GM18870 (cell line): ENCODE results near the gene HERC3.
A peak's percentile ranks its signal among the peaks of the same experiment; 100 is the strongest.
"Not testable (repeated sequence)": the region's sequence is repeated elsewhere in the genome, so short reads cannot be mapped to it uniquely, and the experiment has no call there.

Experiments used
- ATAC-seq: cut with Tn5 transposase; IDR thresholded peaks from one replicate; pipeline ENCODE4 v1.9.1; 2021; ENCODE audit warnings: moderate library complexity; ENCODE audit not compliant: unreplicated experiment

Gene HERC3

DNA sequence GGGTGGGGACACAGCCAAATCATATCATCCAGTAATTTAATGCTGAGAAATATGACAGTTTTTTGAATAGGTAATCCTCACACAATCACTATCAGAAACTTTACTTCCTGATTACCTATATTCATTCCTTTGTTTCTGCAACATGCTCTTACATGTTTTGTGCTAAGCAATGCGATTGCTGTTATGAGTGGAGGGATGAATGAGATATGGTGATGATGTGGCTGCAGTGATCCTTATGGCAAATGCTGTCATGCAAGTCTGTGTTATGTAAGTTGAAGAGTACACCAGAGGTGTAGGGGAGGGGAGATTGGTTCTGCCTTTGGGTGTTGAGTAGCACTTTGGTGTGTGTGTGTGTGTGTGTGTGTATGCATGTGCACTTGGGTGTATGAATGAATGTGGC is 14.6 kb downstream of the HERC3 start:
- no peak for ATAC-seq

DNA sequence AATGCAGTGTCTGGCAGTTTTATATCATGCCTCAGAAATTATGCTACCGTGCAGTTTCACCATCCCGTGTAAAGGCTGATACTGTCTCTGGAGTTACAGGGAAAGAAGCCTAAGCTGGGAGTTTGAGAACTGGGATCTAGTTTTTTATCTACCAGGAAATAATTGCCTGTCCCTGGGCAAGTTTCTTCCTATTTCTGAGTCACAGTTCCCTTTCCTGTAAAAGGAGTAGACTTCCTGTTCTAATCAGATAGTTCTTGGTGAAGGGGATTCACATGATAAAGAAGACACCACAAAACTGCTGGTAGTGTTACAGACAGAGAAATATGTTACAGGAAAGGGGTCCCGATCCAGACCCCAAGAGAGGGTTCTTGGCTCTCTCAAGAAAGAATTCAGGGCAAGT is 17.1 kb downstream of the HERC3 start:
- no peak for ATAC-seq

DNA sequence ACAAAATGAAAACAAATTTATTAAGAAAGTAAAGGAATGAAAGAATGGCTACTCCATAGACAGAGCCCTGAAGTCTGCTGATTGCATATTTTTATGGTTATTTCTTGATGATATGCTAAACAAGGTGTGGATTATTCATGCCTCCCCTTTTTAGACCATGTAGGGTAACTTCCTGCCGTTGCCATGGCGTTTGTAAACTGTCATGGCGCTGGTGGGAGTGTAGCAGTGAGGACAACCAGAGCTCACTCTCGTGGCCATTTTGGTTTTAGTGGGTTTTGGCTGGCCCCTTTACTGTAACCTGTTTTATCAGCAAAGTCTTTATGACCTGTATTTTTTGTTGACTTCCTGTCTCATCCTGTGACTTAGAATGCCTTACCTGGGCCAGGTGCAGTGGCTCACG is 17.5 kb downstream of the HERC3 start:
- not testable (repeated sequence) for ATAC-seq

DNA sequence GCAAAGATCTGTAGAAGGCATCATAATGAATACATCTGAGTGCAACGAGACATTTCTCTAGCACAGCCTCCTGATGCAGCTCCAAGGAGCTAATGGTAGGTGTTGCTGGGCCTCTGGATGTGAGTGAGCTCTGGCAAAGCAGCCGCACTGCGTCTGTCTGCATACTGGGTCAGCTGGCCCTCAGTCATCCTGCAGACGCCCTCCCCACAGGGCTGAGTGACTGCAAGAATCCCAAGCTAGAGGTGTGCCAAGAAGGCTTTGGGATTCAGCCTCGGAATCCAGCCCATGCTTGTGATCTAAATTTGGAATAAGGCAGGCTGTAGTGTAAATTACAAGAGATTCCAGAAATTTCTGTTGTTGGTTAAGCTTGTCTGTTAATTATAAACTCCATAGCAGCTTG is 18.5 kb downstream of the HERC3 start:
- ATAC-seq: no peak

DNA sequence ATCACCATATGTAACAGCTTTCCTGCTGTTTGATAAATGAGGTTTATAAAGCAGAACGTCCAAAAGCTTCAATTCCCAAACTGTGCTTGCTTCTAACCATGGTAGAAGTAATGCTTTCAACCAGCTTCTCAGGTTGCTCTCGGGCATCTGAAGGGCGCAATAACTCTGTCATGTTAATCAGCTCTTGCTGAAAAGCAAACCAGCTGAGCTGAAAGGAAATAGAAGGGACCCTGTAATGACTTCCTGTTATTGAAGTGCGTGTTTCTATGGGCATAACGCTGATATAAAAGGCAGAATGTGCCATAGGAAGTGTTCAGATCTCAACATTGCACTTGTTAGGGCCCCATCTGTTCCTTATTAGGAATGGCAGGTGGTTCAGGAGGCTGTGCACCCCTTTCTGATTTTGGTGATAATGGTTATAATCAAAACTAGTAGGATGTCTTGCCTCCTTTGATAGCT is 21.2 kb downstream of the HERC3 start:
- peak; percentile 49 for ATAC-seq

DNA sequence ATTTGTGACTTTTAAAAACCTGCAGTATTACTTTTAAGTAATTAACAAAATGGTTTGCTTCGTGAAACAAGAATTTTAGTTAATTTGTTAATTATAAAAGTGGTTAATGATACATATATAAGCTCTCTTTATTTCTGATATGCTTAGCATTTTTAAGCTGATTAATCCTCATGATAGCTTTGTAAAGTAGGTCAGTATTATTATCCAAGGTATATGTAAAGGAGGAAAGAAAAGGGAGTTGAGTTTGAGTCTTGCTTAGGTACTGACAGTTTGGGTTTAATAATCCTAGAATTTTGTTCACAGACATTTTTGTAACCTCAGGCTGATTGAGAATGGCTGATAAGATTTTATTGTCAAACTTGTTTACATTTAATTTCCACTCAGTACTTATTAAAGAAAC is 21.8 kb downstream of the HERC3 start:
- no peak for ATAC-seq

DNA sequence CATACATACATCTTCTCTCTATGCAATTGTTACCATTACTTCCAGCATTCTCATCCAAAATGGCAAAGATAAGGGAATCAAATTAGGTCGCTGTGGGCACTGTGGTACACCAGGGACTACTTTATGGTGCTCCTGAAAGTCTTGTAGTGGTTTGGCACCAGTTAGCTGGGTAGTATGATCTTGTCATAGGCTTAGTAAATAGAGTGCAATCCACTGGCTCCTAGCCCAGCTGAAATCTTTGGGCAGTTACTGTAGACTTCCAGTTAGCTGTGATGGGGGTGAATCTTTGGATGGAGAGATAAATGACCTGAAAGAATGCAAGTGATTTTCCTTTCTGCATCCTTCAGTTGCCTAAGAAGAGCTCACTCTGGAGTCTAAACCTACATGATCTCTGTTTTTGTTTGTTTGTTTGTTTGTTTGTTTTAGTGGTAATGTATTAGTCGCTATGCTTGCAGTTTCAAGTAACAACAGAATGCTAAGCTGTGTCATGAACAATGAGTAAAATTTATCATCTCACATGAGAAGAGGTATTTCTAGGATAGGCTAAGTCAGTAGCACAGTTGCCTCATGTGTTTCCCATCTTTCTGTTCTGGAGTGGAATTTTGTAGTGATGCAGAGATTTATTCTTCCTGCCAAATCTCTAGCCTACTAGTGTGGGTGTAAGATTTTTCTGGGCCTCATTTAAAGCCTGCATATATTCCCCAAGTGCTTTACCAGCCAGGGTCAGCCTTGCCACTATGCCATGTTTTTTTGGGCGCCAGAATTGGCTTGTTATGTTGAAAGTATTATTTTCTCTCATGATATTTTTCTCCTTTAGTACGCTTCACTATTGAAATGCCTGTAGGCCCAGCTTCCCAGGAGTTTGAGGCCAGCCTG is 24.2 kb downstream of the HERC3 start:
- ATAC-seq: no peak

DNA sequence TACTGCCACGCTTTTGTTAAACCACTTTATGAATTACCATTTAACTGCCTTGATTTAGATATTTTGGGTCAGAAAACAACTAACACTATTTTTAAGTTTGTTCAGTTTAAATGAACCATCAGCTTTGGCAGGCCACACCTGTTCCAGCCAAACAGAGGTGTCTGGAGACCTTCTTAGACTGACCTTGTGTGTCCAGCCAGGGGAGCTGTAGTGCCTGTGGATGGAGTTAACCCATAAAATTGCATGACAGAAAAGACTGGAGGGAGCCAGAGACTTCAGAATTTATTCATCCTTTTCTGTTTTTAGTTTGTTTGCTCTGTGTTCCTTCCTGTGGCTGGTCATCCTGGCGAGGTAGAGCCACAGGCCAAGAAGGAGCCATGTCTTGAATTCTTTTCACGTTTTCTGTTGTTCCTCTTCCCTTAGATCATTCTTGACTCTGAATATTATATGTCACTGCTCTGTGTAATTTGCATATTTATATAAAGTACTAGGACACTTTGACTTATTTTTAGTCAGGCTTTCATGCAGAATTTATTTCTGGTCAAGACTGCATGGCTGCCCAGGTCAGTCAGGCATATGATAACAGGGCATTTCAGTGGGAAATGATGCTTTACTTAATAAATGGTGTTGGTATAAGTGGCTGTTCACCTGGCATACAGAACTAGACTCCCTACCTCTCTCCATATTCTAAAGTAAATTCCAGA is 26.7 kb downstream of the HERC3 start:
- ATAC-seq: no peak

DNA sequence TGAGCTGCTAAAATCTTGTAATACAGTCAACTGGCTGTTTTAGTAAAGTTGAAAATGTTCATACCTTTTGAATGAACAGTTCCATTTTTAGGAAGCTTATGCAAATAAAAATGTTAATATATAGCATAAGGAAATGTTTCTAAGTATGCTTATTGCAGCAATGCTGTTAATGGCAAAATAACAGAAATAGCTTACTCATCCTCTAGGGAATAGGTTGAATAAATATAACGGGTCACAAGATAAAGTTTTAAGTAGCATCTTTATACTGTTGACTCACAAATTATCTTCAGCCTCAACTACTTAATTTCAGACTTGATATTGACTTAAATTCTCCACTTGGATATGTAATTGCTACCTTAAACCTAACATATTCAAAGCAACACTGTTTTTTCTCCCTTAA is 27.7 kb downstream of the HERC3 start:
- no peak for ATAC-seq

DNA sequence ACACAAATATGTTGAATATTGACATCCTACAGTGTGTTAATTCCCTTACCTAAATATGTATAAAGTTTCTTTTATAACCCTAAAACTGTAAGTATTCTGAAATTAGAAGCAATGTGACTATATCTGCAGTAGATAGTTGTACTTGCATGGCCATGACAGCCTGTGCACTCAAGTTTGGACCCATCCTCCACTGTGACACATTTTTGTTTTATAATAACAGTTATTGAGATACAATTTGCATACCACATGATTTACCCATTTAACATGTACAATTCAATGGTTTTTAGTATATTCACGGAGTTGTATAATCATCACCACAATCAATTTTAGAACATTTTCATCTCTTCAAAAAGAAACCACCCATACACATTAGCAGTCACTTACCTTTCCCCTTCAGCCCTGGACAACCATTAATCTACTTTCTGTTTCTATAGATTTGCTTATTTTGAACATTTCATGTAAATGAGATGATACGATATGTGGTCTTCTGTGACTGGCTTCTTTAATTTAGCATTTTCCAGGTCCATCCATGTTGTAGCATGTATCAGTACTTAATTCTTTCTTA is 29.6 kb downstream of the HERC3 start:
- ATAC-seq: peak; percentile 52

DNA sequence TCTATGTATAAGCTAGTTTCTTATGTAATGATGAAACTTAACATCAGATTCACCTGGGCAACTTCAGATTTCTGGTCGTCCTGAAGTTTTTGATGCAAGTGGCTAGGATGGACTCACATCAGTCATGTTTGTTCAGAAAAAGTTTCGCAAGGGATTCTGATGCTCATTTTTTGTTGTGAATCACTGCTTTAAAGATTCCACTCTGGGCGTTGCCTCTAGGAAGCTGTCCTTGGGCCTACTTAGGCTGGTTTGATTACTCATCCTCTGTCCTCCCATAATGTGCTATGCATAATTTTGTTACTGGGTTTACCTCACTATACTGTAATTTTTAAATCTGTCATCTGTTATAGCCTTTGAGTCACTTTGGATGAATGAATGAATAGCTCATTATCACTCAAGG is 30.8 kb downstream of the HERC3 start:
- no peak for ATAC-seq

DNA sequence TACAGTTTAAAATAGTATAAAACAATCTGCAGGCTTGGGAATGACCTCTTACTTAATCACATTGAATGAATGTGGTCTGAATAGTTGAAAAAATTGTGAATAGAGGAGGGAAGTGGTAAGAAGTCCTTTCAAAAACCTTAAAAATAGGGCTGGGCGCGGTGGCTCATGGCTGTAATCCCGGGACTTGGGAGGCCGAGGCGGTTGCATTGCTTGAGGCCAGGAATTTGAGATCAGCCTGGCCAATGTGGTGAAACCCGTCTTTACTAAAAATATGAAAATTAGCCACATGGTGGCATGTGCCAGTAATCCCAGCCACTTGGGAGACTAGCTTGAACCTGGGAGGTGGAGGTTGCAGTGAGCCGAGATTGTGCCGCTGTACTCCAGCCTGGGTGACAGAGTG is 36.5 kb downstream of the HERC3 start:
- no peak for ATAC-seq

DNA sequence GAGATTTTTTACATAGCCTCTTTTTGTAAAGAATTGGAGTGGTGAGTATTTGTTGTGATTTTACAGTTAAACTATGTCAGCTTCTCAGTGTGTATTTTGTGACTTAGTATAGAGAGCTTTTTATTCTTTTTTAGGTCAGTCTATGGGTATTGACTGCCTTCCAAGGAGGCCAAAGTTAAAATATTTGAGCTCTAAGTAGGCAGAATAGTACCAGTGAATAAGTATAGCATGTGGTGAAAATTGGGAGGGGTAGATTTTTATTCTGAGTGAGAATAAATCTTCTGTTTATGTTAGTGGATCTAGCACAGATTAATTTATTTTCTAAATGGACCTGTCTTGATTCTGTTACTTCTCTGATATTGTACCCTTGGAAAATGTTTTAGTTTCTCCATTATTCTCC is 37.5 kb downstream of the HERC3 start:
- ATAC-seq: no peak

DNA sequence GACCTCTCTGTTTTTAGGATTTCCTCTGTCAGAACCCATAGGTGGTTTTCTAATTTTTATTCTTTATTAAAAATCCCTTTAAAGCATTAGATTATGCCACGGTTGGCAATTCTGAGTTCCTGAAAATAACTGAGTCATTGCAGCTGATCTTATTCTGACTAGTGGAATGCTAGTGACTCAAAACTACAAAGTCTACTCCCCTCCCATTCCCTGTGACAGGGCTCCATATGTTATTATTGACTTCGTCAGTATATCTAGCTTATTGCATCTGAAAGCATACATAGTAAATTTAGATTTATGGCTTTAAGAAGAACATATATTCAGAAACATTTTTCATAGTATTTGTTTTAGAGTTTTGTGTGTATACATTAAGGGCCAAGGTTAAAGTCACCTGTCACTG is 38.5 kb downstream of the HERC3 start:
- ATAC-seq: no peak

DNA sequence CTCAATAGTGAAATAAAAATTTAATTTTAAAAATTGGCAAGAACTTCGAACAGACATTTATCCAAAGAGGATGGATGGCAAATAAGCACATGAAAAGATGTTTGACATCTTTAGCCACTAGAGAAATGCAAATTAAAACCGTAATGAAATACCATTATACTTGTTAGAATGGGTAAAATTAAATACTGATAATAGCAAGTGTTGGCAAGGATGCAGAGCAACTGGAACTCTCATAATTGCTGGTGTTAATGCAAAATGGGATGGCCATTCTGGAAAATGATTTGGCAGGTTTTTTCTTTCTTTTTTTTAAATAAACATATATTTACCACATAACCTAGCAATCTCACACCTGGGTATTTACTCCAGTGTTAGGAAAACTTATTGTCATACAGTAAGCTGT is 51.7 kb downstream of the HERC3 start:
- no peak for ATAC-seq

DNA sequence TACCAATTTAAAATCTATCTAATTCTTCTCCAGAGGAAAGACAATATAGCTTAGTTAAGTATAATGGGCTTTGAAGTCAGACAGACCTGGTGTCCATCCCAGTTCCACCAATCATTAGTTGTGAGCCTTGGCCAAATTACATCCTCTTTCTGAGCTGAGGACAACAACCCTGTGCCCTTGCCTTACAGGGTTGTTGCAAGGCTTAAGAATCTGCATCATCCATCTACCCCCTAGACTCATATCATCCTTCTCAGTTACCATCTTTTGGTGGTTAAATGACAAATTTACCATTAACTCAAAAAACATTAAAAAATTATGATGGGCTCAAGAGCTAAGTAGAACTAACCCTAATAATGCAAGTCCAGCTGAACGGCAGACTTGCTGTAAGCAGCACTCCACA is 53.7 kb downstream of the HERC3 start:
- ATAC-seq: no peak

DNA sequence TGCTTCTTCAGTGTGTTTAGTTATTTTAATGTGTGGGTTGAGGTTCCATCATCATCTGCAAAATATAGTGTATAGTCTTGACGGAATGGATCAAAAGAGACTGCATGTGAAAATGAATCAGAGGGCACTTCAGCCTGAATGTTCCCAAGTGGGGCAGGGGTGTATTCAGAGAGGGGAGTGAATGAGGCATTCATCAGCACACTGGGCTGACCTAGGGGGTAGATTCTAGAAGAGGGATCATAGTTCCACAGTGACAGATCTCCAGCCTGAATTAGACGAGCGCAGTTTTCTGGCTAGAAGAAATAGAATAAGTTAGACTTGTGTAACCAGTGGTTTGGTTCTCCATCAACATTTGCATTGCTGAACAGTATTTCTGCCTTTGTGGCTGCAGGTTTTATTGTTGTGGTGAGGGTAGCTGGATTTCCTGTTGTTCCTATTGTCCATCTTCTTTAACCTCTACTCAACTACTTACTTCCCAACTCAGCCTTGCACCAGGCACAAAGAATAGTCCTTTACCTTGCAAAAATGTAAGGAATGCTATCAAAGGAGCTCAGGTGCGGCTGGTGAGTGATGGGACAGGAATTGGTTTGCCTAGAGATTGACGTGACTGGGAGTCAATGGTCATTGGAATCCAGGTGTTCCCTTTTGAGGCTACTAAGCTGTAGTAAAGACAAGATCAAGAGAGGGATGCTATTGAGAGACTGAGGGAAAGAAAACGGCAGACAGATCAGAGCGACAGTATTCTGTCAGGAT is 54.4 kb downstream of the HERC3 start:
- no peak for ATAC-seq

DNA sequence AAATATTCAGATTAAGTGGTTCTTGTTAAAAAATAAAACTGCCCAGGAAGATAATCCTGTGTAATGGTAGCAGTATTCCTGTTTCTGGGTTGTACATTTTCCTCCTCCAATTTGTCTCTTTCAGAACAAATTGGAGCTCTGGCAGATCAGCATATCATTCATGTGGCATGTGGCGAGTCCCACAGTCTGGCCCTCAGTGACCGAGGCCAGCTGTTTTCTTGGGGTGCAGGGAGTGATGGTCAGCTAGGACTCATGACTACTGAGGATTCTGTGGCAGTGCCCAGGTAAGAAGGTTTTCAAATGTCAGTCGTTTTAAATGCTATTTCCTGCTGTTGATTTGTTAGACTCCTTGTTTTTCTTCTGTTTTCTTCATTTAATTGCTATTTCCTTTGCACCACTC is 57.4 kb downstream of the HERC3 start:
- no peak for ATAC-seq

DNA sequence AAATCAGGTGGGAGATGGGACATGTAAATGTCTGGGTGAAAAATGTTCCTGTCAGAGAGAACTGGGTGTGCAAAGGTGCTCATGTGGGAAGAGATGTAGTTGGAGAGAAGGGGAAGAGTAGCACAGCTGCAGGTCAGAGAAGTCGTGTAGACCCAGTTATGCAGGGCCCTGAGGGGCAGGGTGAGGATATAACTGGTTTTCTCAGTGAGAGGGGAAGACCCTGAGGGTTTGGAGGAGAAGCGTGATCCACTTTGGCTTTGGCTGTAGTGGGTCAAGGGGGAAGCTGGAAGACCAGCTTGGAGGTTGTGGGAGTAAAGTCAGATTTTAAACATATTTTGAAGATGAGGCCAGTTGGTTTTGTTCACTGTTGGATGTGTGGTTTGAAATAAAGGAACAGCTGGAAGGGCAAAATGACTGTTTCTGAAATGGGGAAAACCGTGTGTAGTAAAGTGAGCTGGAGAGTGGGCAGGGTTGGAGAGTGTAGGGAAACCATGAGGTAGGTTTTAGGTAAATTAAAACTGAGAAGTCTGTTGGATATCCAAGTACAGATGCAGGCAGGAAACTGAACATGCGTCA is 61.2 kb downstream of the HERC3 start:
- no peak for ATAC-seq

DNA sequence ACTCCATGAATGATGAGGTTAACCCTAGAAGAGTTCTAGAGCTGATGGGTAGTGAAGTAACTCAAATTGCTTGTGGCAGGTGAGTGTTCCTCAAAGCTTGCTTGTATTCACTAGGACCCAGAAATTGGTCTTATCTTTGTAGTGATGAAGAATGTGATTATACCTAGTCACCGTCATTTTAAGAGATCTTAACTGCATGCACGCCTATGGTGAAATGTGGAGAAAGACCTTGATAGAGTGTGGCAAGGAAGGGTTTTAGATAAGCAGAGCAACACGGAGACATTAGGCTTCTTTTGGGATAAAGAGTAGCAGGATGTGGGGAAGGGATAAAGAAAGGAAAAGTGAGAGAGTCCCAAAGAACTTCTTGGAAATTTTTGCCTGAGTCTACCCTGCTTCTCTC is 62.9 kb downstream of the HERC3 start:
- no peak for ATAC-seq
